ENCODE data around the gene ZDHHC8.

Gene ZDHHC8

GRCh38 chr22:20172141-20172613, 40.6 kb downstream of the ZDHHC8 start:
- Histone ChIP-seq H3K9ac (ENCODE audit: low read length) (no peak overlapping the region), H3K27ac (ENCODE audit: low read depth, low read length) (no peak overlapping the region), H3K36me3 (ENCODE audit: control insufficient read depth, insufficient read depth, low read length) (no peaks in the 10 kb centered on the region), H3K4me1 (ENCODE audit: control insufficient read depth, insufficient read depth, low read length) (no peaks in the 10 kb centered on the region), H3K4me3 (ENCODE audit: low read length) (no peak overlapping the region), H3K27me3 (ENCODE audit: control insufficient read depth, insufficient read depth, low read length) (no peaks in the 10 kb centered on the region)

GRCh38 chr22:20173246-20173645, 41.6 kb downstream of the ZDHHC8 start:
- H3K9ac ChIP-seq (ENCODE audit: low read length): no peak overlapping the region
- no peaks in the 10 kb centered on the region for H3K27me3 ChIP-seq (ENCODE audit: control insufficient read depth, insufficient read depth, low read length)
- H3K4me1 ChIP-seq (ENCODE audit: control insufficient read depth, insufficient read depth, low read length): no peaks in the 10 kb centered on the region
- H3K4me3 ChIP-seq (ENCODE audit: low read length): no peak overlapping the region
- no peak overlapping the region for H3K27ac ChIP-seq (ENCODE audit: low read depth, low read length)
- H3K36me3 ChIP-seq (ENCODE audit: control insufficient read depth, insufficient read depth, low read length): no peaks in the 10 kb centered on the region

- no peaks in the 10 kb centered on the region for H3K27me3 ChIP-seq (ENCODE audit: control insufficient read depth, insufficient read depth, low read length)
- no peak overlapping the region for H3K4me3 ChIP-seq (ENCODE audit: low read length)
- no peak overlapping the region for H3K9ac ChIP-seq (ENCODE audit: low read length)
- H3K27ac ChIP-seq (ENCODE audit: low read depth, low read length): no peak overlapping the region
- no peaks in the 10 kb centered on the region for H3K36me3 ChIP-seq (ENCODE audit: control insufficient read depth, insufficient read depth, low read length)
- no peaks in the 10 kb centered on the region for H3K4me1 ChIP-seq (ENCODE audit: control insufficient read depth, insufficient read depth, low read length)
Measured at GRCh38 chr22:20173772-20174171, 42.2 kb downstream of the ZDHHC8 start.

GRCh38 chr22:20174785-20175596, 43.4 kb downstream of the ZDHHC8 start:
- Histone ChIP-seq H3K36me3 (ENCODE audit: control insufficient read depth, insufficient read depth, low read length) (no peaks in the 10 kb centered on the region), H3K9ac (ENCODE audit: low read length) (no peak overlapping the region), H3K27me3 (ENCODE audit: control insufficient read depth, insufficient read depth, low read length) (no peaks in the 10 kb centered on the region), H3K4me1 (ENCODE audit: control insufficient read depth, insufficient read depth, low read length) (no peaks in the 10 kb centered on the region), H3K4me3 (ENCODE audit: low read length) (no peak overlapping the region), H3K27ac (ENCODE audit: low read depth, low read length) (no peak overlapping the region)

- Histone ChIP-seq H3K4me3 (ENCODE audit: low read length) (no peak overlapping the region), H3K9ac (ENCODE audit: low read length) (no peak overlapping the region), H3K4me1 (ENCODE audit: control insufficient read depth, insufficient read depth, low read length) (no peaks in the 10 kb centered on the region), H3K27me3 (ENCODE audit: control insufficient read depth, insufficient read depth, low read length) (no peaks in the 10 kb centered on the region), H3K36me3 (ENCODE audit: control insufficient read depth, insufficient read depth, low read length) (no peaks in the 10 kb centered on the region), H3K27ac (ENCODE audit: low read depth, low read length) (no peak overlapping the region)
Measured at GRCh38 chr22:20175597-20175900, 43.9 kb downstream of the ZDHHC8 start.

- Histone ChIP-seq H3K4me1 (ENCODE audit: control insufficient read depth, insufficient read depth, low read length) (no peaks in the 10 kb centered on the region), H3K9ac (ENCODE audit: low read length) (no peak overlapping the region), H3K36me3 (ENCODE audit: control insufficient read depth, insufficient read depth, low read length) (no peaks in the 10 kb centered on the region), H3K27ac (ENCODE audit: low read depth, low read length) (no peak overlapping the region), H3K27me3 (ENCODE audit: control insufficient read depth, insufficient read depth, low read length) (no peaks in the 10 kb centered on the region), H3K4me3 (ENCODE audit: low read length) (no peak overlapping the region)
Measured at GRCh38 chr22:20176421-20177085, 44.9 kb downstream of the ZDHHC8 start.

GRCh38 chr22:20177217-20177911, 45.8 kb downstream of the ZDHHC8 start:
- Histone ChIP-seq H3K9ac (ENCODE audit: low read length) (no peak overlapping the region), H3K4me3 (ENCODE audit: low read length) (no peak overlapping the region), H3K27me3 (ENCODE audit: control insufficient read depth, insufficient read depth, low read length) (no peaks in the 10 kb centered on the region), H3K27ac (ENCODE audit: low read depth, low read length) (no peak overlapping the region), H3K36me3 (ENCODE audit: control insufficient read depth, insufficient read depth, low read length) (no peaks in the 10 kb centered on the region), H3K4me1 (ENCODE audit: control insufficient read depth, insufficient read depth, low read length) (no peaks in the 10 kb centered on the region)

- Histone ChIP-seq H3K9ac (ENCODE audit: low read length) (no peak overlapping the region), H3K36me3 (ENCODE audit: control insufficient read depth, insufficient read depth, low read length) (no peaks in the 10 kb centered on the region), H3K4me1 (ENCODE audit: control insufficient read depth, insufficient read depth, low read length) (no peaks in the 10 kb centered on the region), H3K27ac (ENCODE audit: low read depth, low read length) (no peak overlapping the region), H3K27me3 (ENCODE audit: control insufficient read depth, insufficient read depth, low read length) (no peaks in the 10 kb centered on the region), H3K4me3 (ENCODE audit: low read length) (no peak overlapping the region)
Measured at GRCh38 chr22:20178075-20178914, 46.7 kb downstream of the ZDHHC8 start.

GRCh38 chr22:20178915-20179227, 47.3 kb downstream of the ZDHHC8 start:
- H3K27me3 ChIP-seq (ENCODE audit: control insufficient read depth, insufficient read depth, low read length): no peaks in the 10 kb centered on the region
- H3K4me1 ChIP-seq (ENCODE audit: control insufficient read depth, insufficient read depth, low read length): no peaks in the 10 kb centered on the region
- no peak overlapping the region for H3K27ac ChIP-seq (ENCODE audit: low read depth, low read length)
- H3K9ac ChIP-seq (ENCODE audit: low read length): no peak overlapping the region
- H3K4me3 ChIP-seq (ENCODE audit: low read length): no peak overlapping the region
- no peaks in the 10 kb centered on the region for H3K36me3 ChIP-seq (ENCODE audit: control insufficient read depth, insufficient read depth, low read length)

- no peak overlapping the region for H3K27ac ChIP-seq (ENCODE audit: low read depth, low read length)
- no peaks in the 10 kb centered on the region for H3K27me3 ChIP-seq (ENCODE audit: control insufficient read depth, insufficient read depth, low read length)
- H3K4me1 ChIP-seq (ENCODE audit: control insufficient read depth, insufficient read depth, low read length): no peaks in the 10 kb centered on the region
- no peaks in the 10 kb centered on the region for H3K36me3 ChIP-seq (ENCODE audit: control insufficient read depth, insufficient read depth, low read length)
- no peak overlapping the region for H3K4me3 ChIP-seq (ENCODE audit: low read length)
- H3K9ac ChIP-seq (ENCODE audit: low read length): no peak overlapping the region
Measured at GRCh38 chr22:20179455-20180244, 48.0 kb downstream of the ZDHHC8 start.

- Histone ChIP-seq H3K9ac (ENCODE audit: low read length) (no peak overlapping the region), H3K4me1 (ENCODE audit: control insufficient read depth, insufficient read depth, low read length) (no peaks in the 10 kb centered on the region), H3K36me3 (ENCODE audit: control insufficient read depth, insufficient read depth, low read length) (no peaks in the 10 kb centered on the region), H3K27me3 (ENCODE audit: control insufficient read depth, insufficient read depth, low read length) (no peaks in the 10 kb centered on the region), H3K4me3 (ENCODE audit: low read length) (no peak overlapping the region), H3K27ac (ENCODE audit: low read depth, low read length) (no peak overlapping the region)
Measured at GRCh38 chr22:20180245-20180630, 48.6 kb downstream of the ZDHHC8 start.
